OCI-LY3 (cell line): ENCODE results near the gene DNAJB13.
A peak's percentile ranks its signal among the peaks of the same experiment; 100 is the strongest.

Experiments
- H2AFZ ChIP-seq: fragments of 200-600, 300-600 bp; shearing (Covaris generic); 2 replicates; pipeline ENCODE4 v1.6.0; 2014; ENCODE audit warnings: antibody characterized with exemption, low read depth, low read length
- H3K27ac ChIP-seq: fragments of 200-600, 300-600 bp; sonication (generic); 2 replicates; pipeline ENCODE4 v1.5.1; 2014; ENCODE audit warnings: mild to moderate bottlenecking, low read length, moderate library complexity, mixed read lengths
- H3K27me3 ChIP-seq: fragments of 200-600, 300-600 bp; sonication (generic); 2 replicates; pipeline ENCODE4 v1.6.1; 2014; ENCODE audit warnings: low read depth, low read length, mixed read lengths
- H3K36me3 ChIP-seq: fragments of 200-600, 300-600 bp; sonication (generic); replicated peaks from 2 replicates; pipeline ENCODE3; 2014; ENCODE audit warnings: low read depth, low read length, mixed read lengths
- H3K4me1 ChIP-seq: fragments of 300-600, 200-600 bp; sonication (generic); 2 replicates; pipeline ENCODE4 v1.6.1; 2014; ENCODE audit warnings: low read length, mixed read lengths
- H3K4me2 ChIP-seq: fragments of 200-600, 300-600 bp; sonication (generic); 2 replicates; pipeline ENCODE4 v1.6.1; 2014; ENCODE audit warnings: low read length, mixed read lengths
- H3K4me3 ChIP-seq: fragments of 300-600, 200-600 bp; sonication (generic); 2 replicates; pipeline ENCODE4 v1.5.1; 2014; ENCODE audit warnings: antibody characterized with exemption, mild to moderate bottlenecking, low read length, moderate library complexity
- H3K79me2 ChIP-seq: fragments of 300-600, 200-600 bp; shearing (Covaris generic); 2 replicates; pipeline ENCODE4 v1.6.1; 2014; ENCODE audit warnings: mild to moderate bottlenecking, low read length, mixed read lengths
- H3K9ac ChIP-seq: fragments of 300-600, 200-600 bp; shearing (Covaris generic); 2 replicates; pipeline ENCODE4 v1.6.0; 2014; ENCODE audit warnings: mild to moderate bottlenecking, low read length, moderate library complexity
- H3K9me3 ChIP-seq: fragments of 200-600, 300-600 bp; shearing (Covaris generic); 2 replicates; pipeline ENCODE4 v1.6.1; 2014; ENCODE audit warnings: low read length, mixed read lengths; ENCODE audit not compliant: insufficient read depth
- H4K20me1 ChIP-seq: fragments of 200-600, 300-600 bp; sonication (generic); 2 replicates; pipeline ENCODE4 v1.6.1; 2016; ENCODE audit warnings: low read length, mixed read lengths; ENCODE audit not compliant: insufficient read depth
- EZH2phosphoT487 ChIP-seq: fragments of 200-600 bp; shearing (Covaris generic); IDR thresholded peaks from 2 replicates; pipeline ENCODE4 v1.6.1; 2018; ENCODE audit warnings: antibody characterized with exemption, mixed run types, low read depth
- TF ChIP-seq, protein P1 (sequence below): fragments of 200-600, 300-600 bp; sonication (generic); IDR thresholded peaks from 2 replicates; pipeline ENCODE4 v1.5.1; 2014; ENCODE audit warnings: antibody characterized with exemption, low read length, low read depth

DNAJB13 gene

DNA sequence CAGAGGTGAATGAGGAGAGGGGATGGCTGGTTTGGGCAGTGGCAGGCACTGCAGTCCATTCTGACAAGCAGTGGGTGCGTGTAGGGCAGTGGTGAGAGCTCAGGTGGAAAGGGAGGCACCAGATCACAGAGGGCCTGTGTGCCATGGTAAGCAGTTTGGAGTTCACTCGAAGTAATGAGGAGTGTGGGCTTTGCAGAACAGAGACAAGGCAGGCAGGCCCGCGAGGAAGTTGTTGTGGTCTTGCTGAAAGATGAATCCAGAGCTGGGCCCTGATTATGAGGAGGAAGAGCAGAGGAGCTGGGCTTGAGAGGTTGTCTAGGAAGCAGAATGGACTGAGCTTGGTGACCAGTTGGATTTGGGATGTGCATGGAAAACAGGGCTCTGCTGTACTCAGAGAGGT lies 1.6 kb upstream of the DNAJB13 start:
- Histone ChIP-seq H3K36me3 (no peaks in the 10 kb centered on the region), H3K4me3 (no peak overlapping the region), H3K27ac (no peak overlapping the region), H3K27me3 (no peaks in the 10 kb centered on the region), H2AFZ (no peak overlapping the region), H3K9me3 (no peaks in the 10 kb centered on the region), H3K9ac (no peak overlapping the region), H4K20me1 (no peaks in the 10 kb centered on the region), H3K4me1 (peaks cover 35% of the 10 kb centered on the region), H3K4me2 (no peak overlapping the region), H3K79me2 (no peaks in the 10 kb centered on the region)
- TF ChIP-seq, protein P1, sequence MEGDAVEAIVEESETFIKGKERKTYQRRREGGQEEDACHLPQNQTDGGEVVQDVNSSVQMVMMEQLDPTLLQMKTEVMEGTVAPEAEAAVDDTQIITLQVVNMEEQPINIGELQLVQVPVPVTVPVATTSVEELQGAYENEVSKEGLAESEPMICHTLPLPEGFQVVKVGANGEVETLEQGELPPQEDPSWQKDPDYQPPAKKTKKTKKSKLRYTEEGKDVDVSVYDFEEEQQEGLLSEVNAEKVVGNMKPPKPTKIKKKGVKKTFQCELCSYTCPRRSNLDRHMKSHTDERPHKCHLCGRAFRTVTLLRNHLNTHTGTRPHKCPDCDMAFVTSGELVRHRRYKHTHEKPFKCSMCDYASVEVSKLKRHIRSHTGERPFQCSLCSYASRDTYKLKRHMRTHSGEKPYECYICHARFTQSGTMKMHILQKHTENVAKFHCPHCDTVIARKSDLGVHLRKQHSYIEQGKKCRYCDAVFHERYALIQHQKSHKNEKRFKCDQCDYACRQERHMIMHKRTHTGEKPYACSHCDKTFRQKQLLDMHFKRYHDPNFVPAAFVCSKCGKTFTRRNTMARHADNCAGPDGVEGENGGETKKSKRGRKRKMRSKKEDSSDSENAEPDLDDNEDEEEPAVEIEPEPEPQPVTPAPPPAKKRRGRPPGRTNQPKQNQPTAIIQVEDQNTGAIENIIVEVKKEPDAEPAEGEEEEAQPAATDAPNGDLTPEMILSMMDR: no peak
- TF ChIP-seq EZH2phosphoT487: no peak

DNA sequence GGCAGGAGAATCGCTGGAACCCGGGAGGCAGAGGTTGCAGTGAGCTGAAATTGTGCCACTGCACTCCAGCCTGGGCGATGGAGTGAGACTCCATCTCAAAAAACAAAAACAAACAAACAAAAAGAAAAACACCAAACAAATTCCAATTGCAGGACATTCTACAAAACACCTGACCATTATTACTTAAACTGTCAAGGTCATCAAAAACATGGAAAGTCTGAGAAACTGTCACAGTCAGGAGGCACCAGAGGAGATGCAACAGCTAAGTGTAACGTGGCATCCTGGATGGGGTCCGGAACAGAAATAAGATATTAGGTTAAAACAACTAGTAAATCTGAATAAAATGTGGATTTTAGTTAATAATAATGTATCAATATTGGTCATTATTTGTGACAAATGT lies 914 bp upstream of the DNAJB13 start:
- no peak overlapping the region for H3K9ac ChIP-seq
- no peak overlapping the region for H3K4me2 ChIP-seq
- H3K79me2 ChIP-seq: no peaks in the 10 kb centered on the region
- H3K4me1 ChIP-seq: peaks cover 35% of the 10 kb centered on the region
- TF ChIP-seq EZH2phosphoT487: no peak
- TF ChIP-seq, protein P1: no peak
- H4K20me1 ChIP-seq: no peaks in the 10 kb centered on the region
- H3K4me3 ChIP-seq: no peak overlapping the region
- no peaks in the 10 kb centered on the region for H3K9me3 ChIP-seq
- H3K27me3 ChIP-seq: no peaks in the 10 kb centered on the region
- no peak overlapping the region for H2AFZ ChIP-seq
- H3K36me3 ChIP-seq: no peaks in the 10 kb centered on the region
- no peak overlapping the region for H3K27ac ChIP-seq

DNA sequence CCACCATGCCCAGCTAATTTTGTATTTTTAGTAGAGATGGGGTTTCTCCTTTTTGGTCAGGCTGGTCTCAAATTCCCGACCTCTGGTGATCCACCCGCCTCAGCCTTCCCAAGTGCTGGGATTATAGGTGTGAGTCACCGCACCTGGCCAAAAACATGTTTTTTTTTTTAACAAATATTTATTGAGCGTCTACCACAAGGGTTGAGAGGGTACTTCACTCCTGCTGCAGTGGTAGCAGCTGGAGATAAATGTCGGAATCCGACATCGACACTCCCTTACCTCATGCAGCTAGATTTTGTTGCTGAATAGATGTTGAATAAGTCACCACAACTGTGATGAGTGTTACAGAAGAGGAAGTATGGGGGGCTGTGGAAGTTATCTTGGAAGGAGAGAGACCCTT lies 971 bp downstream of the DNAJB13 start:
- Histone ChIP-seq H2AFZ (no peak overlapping the region), H3K27me3 (no peaks in the 10 kb centered on the region), H3K4me3 (no peak overlapping the region), H3K4me2 (peak overlapping the region; percentile 62), H3K36me3 (no peaks in the 10 kb centered on the region), H4K20me1 (no peaks in the 10 kb centered on the region), H3K27ac (peak overlapping the region; percentile 96), H3K9ac (no peak overlapping the region), H3K9me3 (no peaks in the 10 kb centered on the region), H3K79me2 (no peaks in the 10 kb centered on the region), H3K4me1 (peaks cover 51% of the 10 kb centered on the region)
- TF ChIP-seq EZH2phosphoT487: no peak
- TF ChIP-seq, protein P1: no peak

DNA sequence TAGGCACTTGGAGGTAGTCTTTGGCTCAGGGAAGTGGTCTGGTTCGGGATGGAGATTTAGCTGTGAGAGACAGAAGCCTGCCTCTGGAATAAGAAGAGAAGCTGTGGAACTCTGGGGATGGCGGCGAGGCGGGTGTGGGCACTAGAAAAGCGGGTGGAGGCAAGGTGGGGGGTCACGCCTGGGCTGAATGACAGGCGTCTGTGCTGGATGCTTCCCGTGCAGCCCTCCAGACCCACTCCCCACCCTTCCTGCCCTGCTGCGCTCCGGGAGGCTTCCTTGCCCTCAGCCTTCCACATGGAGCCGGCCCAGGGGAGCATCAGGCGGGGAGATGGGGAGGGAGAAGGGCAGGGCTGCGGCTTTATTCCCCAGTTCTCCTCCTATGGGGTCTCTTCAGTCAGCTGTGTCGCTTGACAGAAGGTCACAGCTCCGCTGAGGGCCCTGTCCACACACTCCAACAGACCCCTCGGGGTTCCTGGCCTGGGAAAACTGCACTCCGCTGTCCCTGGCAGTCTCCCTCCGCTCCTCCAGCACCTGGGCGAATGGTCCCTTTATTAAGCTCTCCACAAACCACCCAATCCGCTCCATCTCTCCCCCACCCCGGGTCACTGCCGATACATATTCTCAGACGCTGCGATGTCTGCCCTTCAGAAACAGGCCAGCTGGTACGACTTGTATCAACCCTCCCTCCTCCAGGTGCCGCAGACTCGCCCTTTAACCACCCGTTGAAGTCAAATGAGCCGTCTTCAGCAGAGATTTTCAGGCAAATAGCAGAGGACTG lies 6.2 kb downstream of the DNAJB13 start:
- H3K9me3 ChIP-seq: no peaks in the 10 kb centered on the region
- H3K4me2 ChIP-seq: peak overlapping the region; percentile 82
- H2AFZ ChIP-seq: peak overlapping the region; percentile 90
- no peak for TF ChIP-seq EZH2phosphoT487
- TF ChIP-seq, protein P1: no peak
- H3K27me3 ChIP-seq: 0 out of 2 replicates have a peak, but pooled peaks cover 6% of the 10 kb centered on the region
- H3K4me3 ChIP-seq: peak overlapping the region; percentile 76
- no peaks in the 10 kb centered on the region for H4K20me1 ChIP-seq
- no peaks in the 10 kb centered on the region for H3K36me3 ChIP-seq
- H3K79me2 ChIP-seq: no peaks in the 10 kb centered on the region
- no peak overlapping the region for H3K27ac ChIP-seq
- H3K4me1 ChIP-seq: peaks cover 50% of the 10 kb centered on the region
- H3K9ac ChIP-seq: peak overlapping the region; percentile 30
